GM12878 (cell line): Measurements from ENCODE around the gene TSPAN2. TPM values are rescaled to one million over a fixed set of nuclear protein-coding genes. Genes with fewer than 3 reads are reported as not detected.
A peak's percentile ranks its signal among the peaks of the same experiment; 100 is the strongest.

Experiments
- ATAC-seq: fragments of 200-7000 bp; cut with Tn5 transposase; 3 replicates; pipeline ENCODE4 v1.9.1; 2020; ENCODE audit warnings: mild to moderate bottlenecking, moderate library complexity
- BruUV-seq: library from RNA; stranded (reverse); fragments of 400-500 nt; replicated peaks from 2 replicates; lab custom pipeline; 2021; lab: Mats Ljungman, UMichigan
- CTCF ChIA-PET: fragments of 300-600 bp; sonication (Branson Sonifier 250); formaldehyde crosslinking; extraction: SDS; loops from one replicate; lab custom pipeline; 2021; ENCODE audit warnings: inconsistent platforms; lab: Yijun Ruan, JAX
- POLR2A ChIA-PET: fragments of 350-600 bp; formaldehyde crosslinking; extraction: SDS; loops from one replicate; lab custom pipeline; 2021; ENCODE audit warnings: inconsistent platforms; lab: Charles Lee
- RAD21 ChIA-PET: fragments of 300-600 bp; sonication (Branson Sonifier 250); formaldehyde crosslinking; loops from one replicate; lab custom pipeline; 2023; ENCODE audit warnings: antibody characterized with exemption; ENCODE audit not compliant: unreplicated experiment; lab: Charles Lee
- SMC1A ChIA-PET: fragments of 300-600 bp; sonication (Branson Sonifier 250); formaldehyde crosslinking; loops from one replicate; lab custom pipeline; 2023; ENCODE audit not compliant: unreplicated experiment, uncharacterized antibody; lab: Charles Lee
- DNase-seq: peaks from one replicate; pipeline ENCODE4 v3.0.0-alpha.2; 2011; ENCODE audit warnings: low read depth, low spot score
- FAIRE-seq: peaks from 3 replicates; lab custom pipeline; 2011; peaks lifted over from hg19 to GRCh38; lab: Jason Lieb, UNC
- H2AFZ ChIP-seq: 2 replicates; pipeline ENCODE4 v1.6.0; 2011; ENCODE audit warnings: low read depth, low read length, control low read depth; ENCODE audit not compliant: control insufficient read depth
- H3K27ac ChIP-seq: 2 replicates; pipeline ENCODE4 v1.5.1; 2011; ENCODE audit warnings: control low read depth; ENCODE audit not compliant: control insufficient read depth, insufficient read depth
- H3K27me3 ChIP-seq, 2 experiments: replicated peaks in 1 of 2; 2 replicates each; pipeline versions ENCODE4 v1.6.0 to v1.6.1; 2011; ENCODE audit warnings: low read length in 1 of 2; ENCODE audit not compliant: control insufficient read depth in 2 of 2, insufficient read depth in 2 of 2
- H3K36me3 ChIP-seq, 2 experiments: 2 replicates each; pipeline ENCODE4 v1.5.1; 2011; ENCODE audit warnings: low read length in 1 of 2; ENCODE audit not compliant: control insufficient read depth in 2 of 2, insufficient read depth in 2 of 2
- H3K4me1 ChIP-seq: 2 replicates; pipeline ENCODE4 v1.6.1; 2011; ENCODE audit warnings: mild to moderate bottlenecking, low read length, moderate library complexity, mixed read lengths; ENCODE audit not compliant: control insufficient read depth, insufficient read depth
- H3K4me2 ChIP-seq: 2 replicates; pipeline ENCODE4 v1.6.0; 2011; ENCODE audit warnings: control low read depth; ENCODE audit not compliant: control insufficient read depth, insufficient read depth
- H3K4me3 ChIP-seq: fragments of 200-600 bp; sonication (generic); 2 replicates; pipeline ENCODE4 v1.5.1; 2016
- H3K79me2 ChIP-seq: 2 replicates; pipeline ENCODE4 v1.6.0; 2011; ENCODE audit warnings: low read length; ENCODE audit not compliant: control insufficient read depth, insufficient read depth
- H3K9ac ChIP-seq: 2 replicates; pipeline ENCODE4 v1.8.0; 2011; ENCODE audit warnings: low read length, control low read depth, mixed read lengths; ENCODE audit not compliant: control insufficient read depth, insufficient read depth
- H3K9me3 ChIP-seq: replicated peaks from 3 replicates; pipeline ENCODE4 v1.5.1; 2011; ENCODE audit warnings: mild to moderate bottlenecking, low read length; ENCODE audit not compliant: control insufficient read depth, insufficient read depth
- H4K20me1 ChIP-seq: 2 replicates; pipeline ENCODE4 v1.6.0; 2011; ENCODE audit not compliant: control insufficient read depth, insufficient read depth
- BCL3 ChIP-seq: IDR thresholded peaks from 2 replicates; pipeline ENCODE4 v1.6.1; 2011; ENCODE audit warnings: borderline replicate concordance, low read depth, mild to moderate bottlenecking, moderate library complexity, low read length; ENCODE audit not compliant: insufficient read depth, poor library complexity, severe bottlenecking
- CREB1 ChIP-seq: IDR thresholded peaks from 2 replicates; pipeline ENCODE4 v1.6.1; 2012; ENCODE audit warnings: low read depth, mild to moderate bottlenecking, inconsistent platforms
- CREM ChIP-seq: IDR thresholded peaks from 2 replicates; pipeline ENCODE4 v1.6.1; 2014; ENCODE audit warnings: antibody characterized with exemption, low read depth
- FOS ChIP-seq: IDR thresholded peaks from 3 replicates; pipeline ENCODE4 v1.6.1; 2011; ENCODE audit warnings: borderline replicate concordance; ENCODE audit not compliant: insufficient read length; ENCODE audit errors: extremely low read depth
- HCFC1 ChIP-seq: fragments of 150-350 bp; IDR thresholded peaks from 2 replicates; pipeline ENCODE4 v1.6.1; 2014; ENCODE audit warnings: low read length
- HDAC2 ChIP-seq: fragments of 200-600 bp; sonication (generic); IDR thresholded peaks from 2 replicates; pipeline ENCODE4 v1.6.1; 2017
- HSF1 ChIP-seq: fragments of 150-350 bp; IDR thresholded peaks from 2 replicates; pipeline ENCODE4 v1.6.1; 2014; ENCODE audit warnings: mild to moderate bottlenecking, low read depth, low read length
- JUNB ChIP-seq: IDR thresholded peaks from 2 replicates; pipeline ENCODE4 v1.6.1; 2016; ENCODE audit warnings: antibody characterized with exemption, mild to moderate bottlenecking
- MAX ChIP-seq: IDR thresholded peaks from 2 replicates; pipeline ENCODE4 v1.6.1; 2012; ENCODE audit warnings: low read depth, low read length, improper control_type of control experiment
- MTA3 ChIP-seq: IDR thresholded peaks from 2 replicates; pipeline ENCODE4 v1.6.1; 2012; ENCODE audit warnings: low read length, inconsistent platforms, borderline replicate concordance
- MXI1 ChIP-seq: fragments of 150-350 bp; IDR thresholded peaks from 2 replicates; pipeline ENCODE4 v1.6.1; 2011; ENCODE audit warnings: low read depth, mild to moderate bottlenecking, inconsistent platforms, low read length, improper control_type of control experiment
- MYB ChIP-seq: fragments of 150-350 bp; IDR thresholded peaks from 2 replicates; pipeline ENCODE4 v1.6.1; 2014; ENCODE audit warnings: mild to moderate bottlenecking, low read depth, low read length, borderline replicate concordance
- NR2C2 ChIP-seq: IDR thresholded peaks from 2 replicates; pipeline ENCODE4 v1.6.1; 2011; ENCODE audit warnings: borderline replicate concordance, low read depth; ENCODE audit not compliant: control insufficient read depth, insufficient read length
- PAX5 ChIP-seq: IDR thresholded peaks from 2 replicates; pipeline ENCODE4 v1.6.1; 2011; ENCODE audit warnings: low read depth, low read length, borderline replicate concordance
- PAX8 ChIP-seq: fragments of 450-650 bp; IDR thresholded peaks from 2 replicates; pipeline ENCODE4 v1.6.1; 2017; ENCODE audit warnings: mild to moderate bottlenecking, moderate library complexity
- POLR2A ChIP-seq: IDR thresholded peaks from 2 replicates; pipeline ENCODE4 v1.6.1; 2011; ENCODE audit warnings: low read depth, mild to moderate bottlenecking, low read length
- RAD51 ChIP-seq: fragments of 450-650 bp; IDR thresholded peaks from 2 replicates; pipeline ENCODE4 v1.6.1; 2016; ENCODE audit warnings: moderate library complexity, mild to moderate bottlenecking, inconsistent platforms
- SIN3A ChIP-seq: IDR thresholded peaks from 2 replicates; pipeline ENCODE4 v1.6.1; 2012; ENCODE audit warnings: low read depth, low read length, improper control_type of control experiment
- SMAD5 ChIP-seq: IDR thresholded peaks from 2 replicates; pipeline ENCODE4 v1.6.1; 2016; ENCODE audit warnings: antibody characterized with exemption, low read depth
- ZZZ3 ChIP-seq: IDR thresholded peaks from 2 replicates; pipeline ENCODE4 v1.6.1; 2011; ENCODE audit warnings: low read depth; ENCODE audit not compliant: control insufficient read depth, insufficient read length
- WGBS: methylation state at CpG from one replicate; pipeline ENCODE4 v1.1.6; 2016; ENCODE audit warnings: low lambda C conversion rate; ENCODE audit not compliant: insufficient replicate concordance, insufficient coverage; ENCODE audit errors: missing lambda C conversion rate; 5-methylcytosine and 5-hydroxymethylcytosine counted together
- in situ Hi-C: fragments of 300-500 bp; cut with MboI; formaldehyde crosslinking; loops from 9 replicates; pipeline ENCODE4 v1.14.3; 2018; ENCODE audit warnings: mixed read lengths
- intact Hi-C: fragments of 100-400 bp; cut with micrococcal nuclease; formaldehyde crosslinking; loops from one replicate; pipeline ENCODE4 v1.14.2; 2022; ENCODE audit not compliant: unreplicated experiment
- polyA plus RNA-seq, 11 experiments: library from polyadenylated mRNA; depleted of rRNA in 4 of 11; unstranded in 6 of 11; stranded (reverse) in 5 of 11; fragments of >200 nt; fragmentation: Nextera tagmentation in 4 of 11; fragmentation: Illumina TruSeq in 1 of 11; extraction: Ambion mirVana in 4 of 11; extraction: Trizol in 1 of 11; gene quantifications; 1 replicate in 1 of 11; 2 replicates in 10 of 11; pipeline versions ENCODE4 v1.2.1 to v1.2.3, GENCODE V29; 2011 to 2016; ENCODE audit warnings: inconsistent platforms in 2 of 11, missing spikeins in 2 of 11, low read depth in 1 of 11
- total RNA-seq, 4 experiments: library from RNA; depleted of rRNA in 3 of 4; stranded (reverse); fragments of >200 nt in 3 of 4; fragmentation: Illumina TruSeq in 1 of 4; extraction: Trizol in 1 of 4; gene quantifications; 2 replicates each; pipeline versions ENCODE4 v1.2.1 to v1.2.3, GENCODE V29; 2013 to 2021

The TSPAN2 gene
- total and polyA plus RNA-seq, 10 of the 15 experiments (the other 5 are each of a cell fraction or from before 2014, with no cell fraction given): under 0.01 to 0.73 TPM; not detected in 8

- Histone ChIP-seq H3K9ac (no peak overlapping the region), H2AFZ (peak overlapping the region; percentile 66), H3K4me3 (peak overlapping the region; percentile 62; the same call in 1 of the 2 replicates), H3K27ac (no peak overlapping the region), H3K79me2 (no peaks in the 10 kb centered on the region), H3K4me2 (peak overlapping the region; percentile 17), H3K4me1 (peaks cover 7% of the 10 kb centered on the region), H3K9me3 (no peaks in the 10 kb centered on the region), H3K36me3 (no peaks in the 10 kb centered on the region), H3K27me3 (no peaks in the 10 kb centered on the region), H4K20me1 (no peaks in the 10 kb centered on the region)
- DNase-seq: peak; percentile 37
- RAD21 ChIA-PET: interaction anchor here (1.2 to 3.2 kb wide), 12 partner anchors 9 to 119 kb away, joined by 3 to 27 read pairs (median 9); partner anchors contain the start of gene TSPAN2
- POLR2A ChIA-PET: interaction anchor here (0.8 to 1.6 kb wide), 7 partner anchors 10 to 46 kb away, joined by 3 to 9 read pairs (median 5); partner anchors contain the start of gene TSPAN2
- CTCF ChIA-PET: interaction anchor here (0.7 to 5.5 kb wide), 13 partner anchors 8 to 354 kb away, joined by 3 to 38 read pairs (median 5); partner anchors contain the start of gene TSPAN2
- no TSS peak for BruUV-seq
- intact Hi-C loops: no loop called here
- SMC1A ChIA-PET: interaction anchor here (0.7 to 7.5 kb wide), 13 partner anchors 9 to 119 kb away, joined by 3 to 77 read pairs (median 5); partner anchors contain the start of gene TSPAN2
- ATAC-seq: peak; percentile 93
- FAIRE-seq: peak; percentile 94
- in situ Hi-C loops: no loop called here
- WGBS: under 1% methylated on average over 13 of the region's 13 CpGs
- TF ChIP-seq HSF1: no peak
- TF ChIP-seq JUNB: no peak
- no peak for TF ChIP-seq SMAD5
- TF ChIP-seq PAX5: no peak
- TF ChIP-seq MTA3: peak; percentile 37; the same call in 1 of the 2 replicates
- TF ChIP-seq BCL3: no peak
- no peak for TF ChIP-seq CREB1
- no peak for TF ChIP-seq ZZZ3
- TF ChIP-seq CREM: no peak
- TF ChIP-seq SIN3A: 0 out of 2 replicates have a peak, but pooled peaks have one; percentile 70
- TF ChIP-seq MXI1: no peak; the same call in 1 of the 2 replicates
- TF ChIP-seq PAX8: no peak
- no peak for TF ChIP-seq NR2C2
- TF ChIP-seq HDAC2: no peak
- TF ChIP-seq FOS: no peak
- TF ChIP-seq MYB: no peak
- TF ChIP-seq HCFC1: no peak
- 0 out of 2 replicates have a peak, but pooled peaks have one; percentile 18 for TF ChIP-seq MAX
- no peak for TF ChIP-seq POLR2A
- no peak for TF ChIP-seq RAD51
Measured at GRCh38 chr1:115098979-115099692, 9.8 kb upstream of the TSPAN2 start.
